SH-SY5Y (cell line): Measurements from ENCODE around the gene SLC30A10.

ENCODE experiments used
- GATA2 ChIP-seq: IDR thresholded peaks from 2 replicates; pipeline ENCODE4 v1.6.1; 2011; ENCODE audit warnings: mild to moderate bottlenecking, low read depth, low read length
- GATA3 ChIP-seq: IDR thresholded peaks from 2 replicates; pipeline ENCODE4 v1.6.1; 2011; ENCODE audit warnings: low read depth, mild to moderate bottlenecking, low read length, moderate library complexity

DNA sequence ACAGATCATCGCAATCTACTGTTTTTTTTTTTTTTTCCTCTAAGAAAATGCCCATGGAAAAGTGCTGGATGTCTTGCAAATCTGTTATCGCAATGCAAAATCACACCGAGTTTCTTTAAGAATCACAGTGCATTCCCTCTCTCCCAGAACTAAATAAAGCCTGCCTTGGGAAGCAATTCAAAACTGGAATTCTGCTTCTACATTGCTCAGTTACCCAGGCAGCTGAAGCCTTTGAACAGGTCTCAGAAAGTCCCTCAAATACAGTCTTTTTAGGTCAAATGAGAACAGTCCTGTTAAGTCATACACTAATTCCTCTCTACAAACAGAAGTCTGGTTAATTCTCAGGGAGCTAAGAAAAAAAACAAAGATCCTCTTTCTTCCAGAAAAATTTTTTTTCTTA is 46.3 kb downstream of the SLC30A10 start:
- no peak for TF ChIP-seq GATA3
- TF ChIP-seq GATA2, result no peak
